Liver (tissue), 9 donors: ENCODE data around the gene CELF2. TPM values are rescaled to one million over a fixed set of nuclear protein-coding genes. Genes with fewer than 3 reads are reported as not detected.

Experiments used
- DNase-seq: peaks from one replicate; pipeline ENCODE4 v3.0.0-alpha.2; 2017; ENCODE audit warnings: low spot score
- H3K27ac ChIP-seq, 2 donors: one replicate each; pipeline ENCODE4 v1.7.0; 2013; ENCODE audit warnings: inconsistent platforms in 2 of 2, low read length in 2 of 2, control low read depth in 1 of 2, low read depth in 1 of 2, mild to moderate bottlenecking in 1 of 2
- H3K27me3 ChIP-seq, 4 donors: one replicate each; pipeline versions ENCODE4 v1.6.1 to v1.7.0; 2013; ENCODE audit warnings: low read length in 3 of 4, inconsistent platforms in 1 of 4, mild to moderate bottlenecking in 1 of 4, moderate library complexity in 1 of 4; ENCODE audit not compliant: control insufficient read depth in 4 of 4, insufficient read depth in 4 of 4
- H3K36me3 ChIP-seq, 4 donors: one replicate each; pipeline versions ENCODE4 v1.6.1 to v1.7.0; 2013; ENCODE audit warnings: low read length in 3 of 4, mild to moderate bottlenecking in 3 of 4, low read depth in 1 of 4, moderate library complexity in 1 of 4; ENCODE audit not compliant: control insufficient read depth in 4 of 4, insufficient read depth in 3 of 4
- H3K4me1 ChIP-seq, 4 donors: one replicate each; pipeline versions ENCODE4 v1.6.1 to v1.7.0; 2013; ENCODE audit warnings: low read length in 3 of 4, mild to moderate bottlenecking in 3 of 4, moderate library complexity in 1 of 4; ENCODE audit not compliant: control insufficient read depth in 4 of 4, insufficient read depth in 4 of 4
- H3K4me3 ChIP-seq, 3 donors: one replicate each; pipeline versions ENCODE4 v1.6.1 to v1.7.0; 2013; ENCODE audit warnings: low read length in 3 of 3, control low read depth in 1 of 3, low read depth in 1 of 3, mild to moderate bottlenecking in 1 of 3
- H3K9ac ChIP-seq, 2 donors: one replicate each; pipeline ENCODE4 v1.7.0; 2013; ENCODE audit warnings: low read length in 2 of 2, mild to moderate bottlenecking in 2 of 2, moderate library complexity in 2 of 2, control low read depth in 1 of 2, low read depth in 1 of 2
- H3K9me3 ChIP-seq, 4 donors: one replicate each; pipeline versions ENCODE4 v1.6.1 to v1.7.0; 2013; ENCODE audit warnings: low read length in 3 of 4; ENCODE audit not compliant: control insufficient read depth in 4 of 4
- EGR1 ChIP-seq, 2 donors: IDR thresholded peaks; 2 replicates each; pipeline ENCODE4 v1.6.1; 2016 to 2018; ENCODE audit warnings: antibody characterized with exemption in 2 of 2, low read depth in 2 of 2
- FOXA1 ChIP-seq: IDR thresholded peaks from 2 replicates; pipeline ENCODE4 v1.6.1; 2016; ENCODE audit warnings: antibody characterized with exemption
- FOXA2 ChIP-seq: IDR thresholded peaks from 2 replicates; pipeline ENCODE4 v1.6.1; 2016; ENCODE audit warnings: antibody characterized with exemption
- GABPA ChIP-seq, 2 donors: IDR thresholded peaks in 1 of 2; conservative IDR thresholded peaks in 1 of 2; 2 replicates each; pipeline ENCODE4 v1.6.1; 2016; ENCODE audit warnings: antibody characterized with exemption in 2 of 2, mild to moderate bottlenecking in 1 of 2, moderate library complexity in 1 of 2
- HNF4G ChIP-seq: IDR thresholded peaks from 2 replicates; pipeline ENCODE4 v1.6.1; 2016; ENCODE audit warnings: antibody characterized with exemption
- JUND ChIP-seq, 2 donors: IDR thresholded peaks; 2 replicates each; pipeline ENCODE4 v1.6.1; 2016; ENCODE audit warnings: antibody characterized with exemption in 2 of 2
- NR2F2 ChIP-seq: IDR thresholded peaks from 2 replicates; pipeline ENCODE4 v1.6.1; 2016; ENCODE audit warnings: antibody characterized with exemption
- RAD21 ChIP-seq, 2 donors: IDR thresholded peaks; 2 replicates each; pipeline ENCODE4 v1.6.1; 2016; ENCODE audit warnings: antibody characterized with exemption in 2 of 2, mild to moderate bottlenecking in 2 of 2
- RXRA ChIP-seq, 2 donors: IDR thresholded peaks; 2 replicates each; pipeline ENCODE4 v1.6.1; 2017 to 2018; ENCODE audit warnings: antibody characterized with exemption in 2 of 2, mild to moderate bottlenecking in 1 of 2
- SP1 ChIP-seq: IDR thresholded peaks from 2 replicates; pipeline ENCODE4 v1.6.1; 2018; ENCODE audit warnings: antibody characterized with exemption, mild to moderate bottlenecking
- TAF1 ChIP-seq: conservative IDR thresholded peaks from 2 replicates; pipeline ENCODE4 v1.6.1; 2016; ENCODE audit warnings: antibody characterized with exemption, mild to moderate bottlenecking
- YY1 ChIP-seq: IDR thresholded peaks from 2 replicates; pipeline ENCODE4 v1.6.1; 2016; ENCODE audit warnings: antibody characterized with exemption, mild to moderate bottlenecking
- WGBS: extraction: QIAGEN DNeasy Blood & Tissue Kit; methylation state at CpG from one replicate; pipeline ENCODE4 v1.1.7; 2013; 5-methylcytosine and 5-hydroxymethylcytosine counted together
- polyA plus RNA-seq, 2 donors: library from polyadenylated mRNA; stranded (reverse) in 1 of 2; unstranded in 1 of 2; fragments of 200-250 nt in 1 of 2; fragments of >200 nt in 1 of 2; fragmentation: Nextera tagmentation in 1 of 2; extraction: Ambion mirVana in 1 of 2; gene quantifications; one replicate each; pipeline versions ENCODE4 v1.2.1 to v1.2.3, GENCODE V29; 2013 to 2015
- total RNA-seq, 2 donors: library from RNA; depleted of rRNA; stranded (reverse); fragments of >200 nt; gene quantifications; one replicate each; pipeline ENCODE4 v1.2.3, GENCODE V29; 2014
- TF ChIP-seq, protein P1 (sequence below): IDR thresholded peaks from 2 replicates; pipeline ENCODE4 v1.6.1; 2016; ENCODE audit warnings: antibody characterized with exemption, mild to moderate bottlenecking
- TF ChIP-seq, protein P2 (sequence below): IDR thresholded peaks from 2 replicates; pipeline ENCODE4 v1.6.1; 2016; ENCODE audit warnings: antibody characterized with exemption
- TF ChIP-seq, protein P3 (sequence below): fragments of 150-350 bp; IDR thresholded peaks from 2 replicates; pipeline ENCODE4 v1.5.1; 2017; ENCODE audit warnings: improper control_type of control experiment, low read depth, low read length; ENCODE audit not compliant: missing input control
- TF ChIP-seq, protein P4 (sequence below): IDR thresholded peaks from 2 replicates; pipeline ENCODE4 v1.6.1; 2016; ENCODE audit warnings: antibody characterized with exemption
- donor health status: healthy.
- donor health status: healthy.
- donor health status: healthy.
- donor health status: healthy.
- donor health status: healthy.

CELF2 gene
- total and polyA plus RNA-seq, 4 donors, result 1.4 to 8.5 (median 5.6) TPM

DNA sequence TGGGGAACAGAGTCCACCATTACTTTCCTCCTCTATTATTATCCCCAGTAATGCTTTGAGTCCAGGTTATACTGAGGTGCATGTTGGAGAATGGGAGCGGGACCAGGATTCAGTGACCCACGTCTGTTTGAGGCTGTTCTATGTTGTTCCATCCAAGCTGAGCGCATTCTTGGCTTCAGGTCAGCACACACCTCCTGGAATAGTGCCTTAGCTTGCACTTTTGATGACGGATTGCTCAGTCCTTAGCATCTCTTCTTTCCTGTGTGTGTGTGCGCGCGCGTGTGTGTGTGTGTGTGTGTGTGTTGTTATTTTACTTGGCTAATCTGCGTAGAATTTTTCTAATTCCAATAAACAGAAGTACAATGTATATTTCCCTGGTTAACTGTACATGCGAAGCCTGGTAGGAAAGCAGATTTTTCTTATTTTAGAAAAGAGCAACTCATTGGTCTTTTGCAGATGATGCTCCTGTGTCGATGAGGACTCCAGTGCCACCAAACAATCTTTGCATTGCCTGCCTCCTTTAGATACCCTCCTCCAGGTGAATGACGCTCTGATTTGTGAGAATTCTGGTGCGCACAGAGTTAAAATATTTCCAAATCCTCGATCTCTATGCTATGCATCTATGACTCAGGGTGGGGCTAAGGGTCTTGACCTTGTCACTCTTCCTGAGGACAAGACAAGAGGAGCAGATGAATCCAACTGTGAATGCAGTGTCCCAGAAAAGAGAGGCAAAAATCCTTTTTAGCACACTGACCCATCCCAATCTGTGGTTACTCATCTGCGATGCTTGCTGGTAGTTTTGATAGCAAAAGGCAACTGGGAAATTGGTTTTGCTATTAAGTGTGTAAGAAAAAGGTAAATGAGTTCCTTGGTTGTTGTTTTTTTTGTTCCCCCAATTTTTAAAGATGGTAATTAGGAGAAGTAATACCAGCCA lies 13.3 kb upstream of the CELF2 start:
- TF ChIP-seq RAD21 (IDR thresholded peaks at IDR 0.05), result no peak
- TF ChIP-seq, protein P1, sequence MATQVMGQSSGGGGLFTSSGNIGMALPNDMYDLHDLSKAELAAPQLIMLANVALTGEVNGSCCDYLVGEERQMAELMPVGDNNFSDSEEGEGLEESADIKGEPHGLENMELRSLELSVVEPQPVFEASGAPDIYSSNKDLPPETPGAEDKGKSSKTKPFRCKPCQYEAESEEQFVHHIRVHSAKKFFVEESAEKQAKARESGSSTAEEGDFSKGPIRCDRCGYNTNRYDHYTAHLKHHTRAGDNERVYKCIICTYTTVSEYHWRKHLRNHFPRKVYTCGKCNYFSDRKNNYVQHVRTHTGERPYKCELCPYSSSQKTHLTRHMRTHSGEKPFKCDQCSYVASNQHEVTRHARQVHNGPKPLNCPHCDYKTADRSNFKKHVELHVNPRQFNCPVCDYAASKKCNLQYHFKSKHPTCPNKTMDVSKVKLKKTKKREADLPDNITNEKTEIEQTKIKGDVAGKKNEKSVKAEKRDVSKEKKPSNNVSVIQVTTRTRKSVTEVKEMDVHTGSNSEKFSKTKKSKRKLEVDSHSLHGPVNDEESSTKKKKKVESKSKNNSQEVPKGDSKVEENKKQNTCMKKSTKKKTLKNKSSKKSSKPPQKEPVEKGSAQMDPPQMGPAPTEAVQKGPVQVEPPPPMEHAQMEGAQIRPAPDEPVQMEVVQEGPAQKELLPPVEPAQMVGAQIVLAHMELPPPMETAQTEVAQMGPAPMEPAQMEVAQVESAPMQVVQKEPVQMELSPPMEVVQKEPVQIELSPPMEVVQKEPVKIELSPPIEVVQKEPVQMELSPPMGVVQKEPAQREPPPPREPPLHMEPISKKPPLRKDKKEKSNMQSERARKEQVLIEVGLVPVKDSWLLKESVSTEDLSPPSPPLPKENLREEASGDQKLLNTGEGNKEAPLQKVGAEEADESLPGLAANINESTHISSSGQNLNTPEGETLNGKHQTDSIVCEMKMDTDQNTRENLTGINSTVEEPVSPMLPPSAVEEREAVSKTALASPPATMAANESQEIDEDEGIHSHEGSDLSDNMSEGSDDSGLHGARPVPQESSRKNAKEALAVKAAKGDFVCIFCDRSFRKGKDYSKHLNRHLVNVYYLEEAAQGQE, result no peak
- no peak for TF ChIP-seq FOXA1
- TF ChIP-seq EGR1 (IDR thresholded peaks at IDR 0.05; ENCODE audit: low read depth in 2 of 2), result no peak
- no peak for TF ChIP-seq RXRA (IDR thresholded peaks at IDR 0.05)
- no peak overlapping the region for H3K9ac ChIP-seq
- no peak overlapping the region for H3K27ac ChIP-seq
- 82% methylated on average over 15 of the region's 15 CpGs for WGBS
- H3K4me1 ChIP-seq, result no peaks in the 10 kb centered on the region
- peaks cover 0 to 4% (median 1%) of the 10 kb centered on the region in 4 donors for H3K27me3 ChIP-seq
- no peak overlapping the region for H3K4me3 ChIP-seq
- no peaks in the 10 kb centered on the region for H3K36me3 ChIP-seq
- no peaks in the 10 kb centered on the region for H3K9me3 ChIP-seq
- DNase-seq, result no peak

DNA sequence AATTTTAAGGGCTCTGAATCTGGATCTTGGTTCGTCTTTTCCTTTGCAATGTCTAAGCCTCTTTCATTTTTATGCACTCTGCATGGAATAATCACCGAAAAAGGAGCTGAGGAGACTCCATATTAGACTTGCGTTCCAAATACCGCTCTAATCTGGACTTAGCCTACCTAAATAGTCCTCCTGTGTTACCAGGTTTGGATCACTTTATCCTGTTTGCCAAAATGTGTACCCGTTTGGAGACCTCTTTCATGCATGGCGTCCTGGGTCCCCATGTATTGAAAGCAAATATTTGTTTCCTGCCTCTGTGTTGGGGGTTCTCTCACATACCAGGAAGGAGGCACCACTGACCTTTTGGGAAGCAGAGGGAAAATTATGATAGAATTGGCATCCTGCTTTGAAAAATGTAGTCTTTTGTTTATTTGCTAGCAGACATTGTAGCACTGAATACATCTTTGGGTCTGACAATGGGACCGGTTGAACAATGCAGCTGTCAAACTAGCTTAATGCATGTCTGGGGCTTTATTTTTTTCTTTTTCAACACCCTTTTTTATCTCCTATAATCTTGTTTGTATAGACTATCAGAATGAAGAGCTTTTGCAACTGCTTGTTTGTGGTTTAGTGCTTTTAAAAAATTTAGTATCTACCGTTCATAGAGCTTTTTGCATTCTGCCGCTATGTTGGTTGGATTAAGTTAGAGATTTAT lies 11.8 kb upstream of the CELF2 start:
- Histone ChIP-seq H3K36me3 (no peaks in the 10 kb centered on the region), H3K9me3 (no peaks in the 10 kb centered on the region), H3K9ac (no peak overlapping the region), H3K27me3 (peaks cover 0 to 4% (median 0%) of the 10 kb centered on the region in 4 donors), H3K4me1 (no peaks in the 10 kb centered on the region), H3K4me3 (no peak overlapping the region), H3K27ac (no peak overlapping the region)
- TF ChIP-seq YY1, result no peak
- no peak for TF ChIP-seq HNF4G
- TF ChIP-seq JUND (IDR thresholded peaks at IDR 0.05), result no peak
- TF ChIP-seq EGR1 (IDR thresholded peaks at IDR 0.05; ENCODE audit: low read depth in 2 of 2), result no peak
- no peak for TF ChIP-seq TAF1
- TF ChIP-seq RXRA (IDR thresholded peaks at IDR 0.05), result no peak
- no peak for TF ChIP-seq NR2F2
- TF ChIP-seq SP1, result no peak
- no peak for TF ChIP-seq RAD21 (IDR thresholded peaks at IDR 0.05)
- TF ChIP-seq, protein P2, sequence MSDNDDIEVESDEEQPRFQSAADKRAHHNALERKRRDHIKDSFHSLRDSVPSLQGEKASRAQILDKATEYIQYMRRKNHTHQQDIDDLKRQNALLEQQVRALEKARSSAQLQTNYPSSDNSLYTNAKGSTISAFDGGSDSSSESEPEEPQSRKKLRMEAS, result no peak
- TF ChIP-seq, protein P3, sequence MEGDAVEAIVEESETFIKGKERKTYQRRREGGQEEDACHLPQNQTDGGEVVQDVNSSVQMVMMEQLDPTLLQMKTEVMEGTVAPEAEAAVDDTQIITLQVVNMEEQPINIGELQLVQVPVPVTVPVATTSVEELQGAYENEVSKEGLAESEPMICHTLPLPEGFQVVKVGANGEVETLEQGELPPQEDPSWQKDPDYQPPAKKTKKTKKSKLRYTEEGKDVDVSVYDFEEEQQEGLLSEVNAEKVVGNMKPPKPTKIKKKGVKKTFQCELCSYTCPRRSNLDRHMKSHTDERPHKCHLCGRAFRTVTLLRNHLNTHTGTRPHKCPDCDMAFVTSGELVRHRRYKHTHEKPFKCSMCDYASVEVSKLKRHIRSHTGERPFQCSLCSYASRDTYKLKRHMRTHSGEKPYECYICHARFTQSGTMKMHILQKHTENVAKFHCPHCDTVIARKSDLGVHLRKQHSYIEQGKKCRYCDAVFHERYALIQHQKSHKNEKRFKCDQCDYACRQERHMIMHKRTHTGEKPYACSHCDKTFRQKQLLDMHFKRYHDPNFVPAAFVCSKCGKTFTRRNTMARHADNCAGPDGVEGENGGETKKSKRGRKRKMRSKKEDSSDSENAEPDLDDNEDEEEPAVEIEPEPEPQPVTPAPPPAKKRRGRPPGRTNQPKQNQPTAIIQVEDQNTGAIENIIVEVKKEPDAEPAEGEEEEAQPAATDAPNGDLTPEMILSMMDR, result no peak
- no peak for TF ChIP-seq FOXA2
- TF ChIP-seq FOXA1, result no peak
- TF ChIP-seq, protein P4, sequence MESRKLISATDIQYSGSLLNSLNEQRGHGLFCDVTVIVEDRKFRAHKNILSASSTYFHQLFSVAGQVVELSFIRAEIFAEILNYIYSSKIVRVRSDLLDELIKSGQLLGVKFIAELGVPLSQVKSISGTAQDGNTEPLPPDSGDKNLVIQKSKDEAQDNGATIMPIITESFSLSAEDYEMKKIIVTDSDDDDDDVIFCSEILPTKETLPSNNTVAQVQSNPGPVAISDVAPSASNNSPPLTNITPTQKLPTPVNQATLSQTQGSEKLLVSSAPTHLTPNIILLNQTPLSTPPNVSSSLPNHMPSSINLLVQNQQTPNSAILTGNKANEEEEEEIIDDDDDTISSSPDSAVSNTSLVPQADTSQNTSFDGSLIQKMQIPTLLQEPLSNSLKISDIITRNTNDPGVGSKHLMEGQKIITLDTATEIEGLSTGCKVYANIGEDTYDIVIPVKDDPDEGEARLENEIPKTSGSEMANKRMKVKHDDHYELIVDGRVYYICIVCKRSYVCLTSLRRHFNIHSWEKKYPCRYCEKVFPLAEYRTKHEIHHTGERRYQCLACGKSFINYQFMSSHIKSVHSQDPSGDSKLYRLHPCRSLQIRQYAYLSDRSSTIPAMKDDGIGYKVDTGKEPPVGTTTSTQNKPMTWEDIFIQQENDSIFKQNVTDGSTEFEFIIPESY, result no peak
- no peak for TF ChIP-seq GABPA (IDR thresholded peaks at IDR 0.05 in 1 of 2, conservative IDR thresholded peaks at IDR 0.05 in 1 of 2)
- no peak for DNase-seq
- 46% methylated on average over 9 of the region's 9 CpGs for WGBS
